ENCODE measurements around the gene LRIG1.

LRIG1 gene

DNA sequence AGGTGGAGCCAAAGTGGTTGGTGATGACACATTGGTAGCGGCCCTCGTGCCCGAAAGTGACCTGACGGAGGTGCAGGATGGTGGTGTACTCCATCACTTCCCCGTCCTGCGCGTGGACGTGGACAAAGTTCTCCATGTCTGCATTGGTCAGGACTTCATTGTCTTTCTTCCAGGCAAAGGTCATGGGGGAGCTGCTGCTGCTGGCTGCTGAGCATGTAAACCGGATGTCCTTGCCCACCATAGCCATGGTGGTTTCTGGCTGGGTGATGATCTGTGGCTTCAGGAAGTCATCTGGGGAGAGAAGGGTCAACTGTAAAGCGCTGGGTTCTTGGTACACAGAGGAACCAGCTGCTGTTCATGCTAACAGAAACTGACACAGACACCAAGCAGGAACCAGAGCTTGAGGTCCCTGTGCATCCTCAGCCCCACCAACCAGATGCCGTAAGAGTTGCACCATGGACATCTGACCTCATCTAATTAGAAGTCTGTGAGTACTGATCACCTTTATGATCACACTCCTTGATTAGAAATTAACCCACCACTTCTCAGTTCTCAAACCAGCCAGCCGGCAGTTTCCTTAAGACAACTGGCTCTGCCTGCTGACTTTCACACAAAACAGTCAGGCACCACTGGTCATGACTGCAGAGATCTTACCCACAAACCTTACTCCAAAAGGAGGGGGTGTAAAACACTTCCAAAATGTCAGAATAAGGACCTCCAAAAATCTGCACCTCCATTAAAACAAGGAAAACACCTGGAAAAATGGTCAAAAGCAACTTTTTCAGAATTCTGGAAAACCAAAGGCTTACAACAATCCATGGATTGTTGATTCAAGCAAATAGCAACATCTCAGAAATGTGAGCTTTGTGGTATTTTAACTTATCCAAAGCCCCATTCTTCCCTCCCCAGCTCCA lies 114.6 kb downstream of the LRIG1 start:
- Histone ChIP-seq H3K36me3 (ENCODE audit: control insufficient read depth, low read length) (peaks cover 91% of the 10 kb centered on the region), H4K20me1 (ENCODE audit: control insufficient read depth, insufficient read depth, low read depth, low read length) (peaks cover 4% of the 10 kb centered on the region; the same call in 1 of the 2 replicates)

DNA sequence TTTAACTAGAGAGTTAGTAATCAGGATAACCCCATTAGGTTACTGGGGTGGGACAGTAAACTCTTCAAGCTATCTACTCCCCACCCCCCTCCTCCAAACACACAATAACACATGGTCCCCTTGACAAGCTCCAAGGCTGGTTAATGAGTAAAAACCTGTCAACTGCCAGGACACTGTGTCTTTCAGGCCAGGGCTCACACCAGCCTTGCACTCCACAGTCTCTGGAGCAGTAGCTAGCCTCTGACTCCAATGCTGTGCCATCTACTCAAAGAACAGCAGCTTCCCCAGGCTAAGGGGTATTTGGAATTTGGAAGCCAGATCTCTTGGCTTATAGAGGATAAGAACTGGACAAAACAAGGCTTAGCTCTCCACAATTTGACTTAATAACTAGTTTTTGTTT lies 115.8 kb downstream of the LRIG1 start:
- H3K79me2 ChIP-seq (ENCODE audit: control insufficient read depth, low read length), result peaks cover 36% of the 10 kb centered on the region
- no peak overlapping the region for H3K4me2 ChIP-seq (ENCODE audit: low read length)
- H4K20me1 ChIP-seq (ENCODE audit: control insufficient read depth, insufficient read depth, low read depth, low read length), result peaks cover 4% of the 10 kb centered on the region; the same call in 1 of the 2 replicates
- H3K4me3 ChIP-seq (ENCODE audit: low read length), result no peak overlapping the region
- H3K27ac ChIP-seq (ENCODE audit: low read depth, low read length), result no peak overlapping the region
- H3K9me3 ChIP-seq (ENCODE audit: control insufficient read depth, insufficient read depth, low read length), result no peaks in the 10 kb centered on the region
- H3F3A ChIP-seq (ENCODE audit: control insufficient read depth, insufficient read depth), result no peaks in the 10 kb centered on the region
- TF ChIP-seq EZH2phosphoT487 (IDR thresholded peaks at IDR 0.05; ENCODE audit: borderline replicate concordance, low read length), result no peak
- TF ChIP-seq, protein P1, sequence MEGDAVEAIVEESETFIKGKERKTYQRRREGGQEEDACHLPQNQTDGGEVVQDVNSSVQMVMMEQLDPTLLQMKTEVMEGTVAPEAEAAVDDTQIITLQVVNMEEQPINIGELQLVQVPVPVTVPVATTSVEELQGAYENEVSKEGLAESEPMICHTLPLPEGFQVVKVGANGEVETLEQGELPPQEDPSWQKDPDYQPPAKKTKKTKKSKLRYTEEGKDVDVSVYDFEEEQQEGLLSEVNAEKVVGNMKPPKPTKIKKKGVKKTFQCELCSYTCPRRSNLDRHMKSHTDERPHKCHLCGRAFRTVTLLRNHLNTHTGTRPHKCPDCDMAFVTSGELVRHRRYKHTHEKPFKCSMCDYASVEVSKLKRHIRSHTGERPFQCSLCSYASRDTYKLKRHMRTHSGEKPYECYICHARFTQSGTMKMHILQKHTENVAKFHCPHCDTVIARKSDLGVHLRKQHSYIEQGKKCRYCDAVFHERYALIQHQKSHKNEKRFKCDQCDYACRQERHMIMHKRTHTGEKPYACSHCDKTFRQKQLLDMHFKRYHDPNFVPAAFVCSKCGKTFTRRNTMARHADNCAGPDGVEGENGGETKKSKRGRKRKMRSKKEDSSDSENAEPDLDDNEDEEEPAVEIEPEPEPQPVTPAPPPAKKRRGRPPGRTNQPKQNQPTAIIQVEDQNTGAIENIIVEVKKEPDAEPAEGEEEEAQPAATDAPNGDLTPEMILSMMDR (IDR thresholded peaks at IDR 0.05; ENCODE audit: low read depth, low read length, poor library complexity, severe bottlenecking), result no peak
- H3K4me1 ChIP-seq (ENCODE audit: control insufficient read depth, low read length), result peaks cover 14% of the 10 kb centered on the region
- H3K9me2 ChIP-seq (replicated peaks; ENCODE audit: control insufficient read depth, low read length), result no peaks in the 10 kb centered on the region
- no peaks in the 10 kb centered on the region for H3K27me3 ChIP-seq (ENCODE audit: control insufficient read depth, low read length)
- H3K36me3 ChIP-seq (ENCODE audit: control insufficient read depth, low read length), result peaks cover 96% of the 10 kb centered on the region

More for the DNA sequence above, 114.6 kb downstream of the LRIG1 start:
- H3K27ac ChIP-seq (ENCODE audit: low read depth, low read length), result no peak overlapping the region
- H3K9me2 ChIP-seq (replicated peaks; ENCODE audit: control insufficient read depth, low read length), result no peaks in the 10 kb centered on the region
- no peak overlapping the region for H3K4me3 ChIP-seq (ENCODE audit: low read length)
- no peak for TF ChIP-seq EZH2phosphoT487 (IDR thresholded peaks at IDR 0.05; ENCODE audit: borderline replicate concordance, low read length)
- TF ChIP-seq, protein P1 (IDR thresholded peaks at IDR 0.05; ENCODE audit: low read depth, low read length, poor library complexity, severe bottlenecking), result no peak
- H3K27me3 ChIP-seq (ENCODE audit: control insufficient read depth, low read length), result no peaks in the 10 kb centered on the region
- H3K9me3 ChIP-seq (ENCODE audit: control insufficient read depth, insufficient read depth, low read length), result no peaks in the 10 kb centered on the region
- H3F3A ChIP-seq (ENCODE audit: control insufficient read depth, insufficient read depth), result peaks cover 11% of the 10 kb centered on the region
- no peak overlapping the region for H3K4me2 ChIP-seq (ENCODE audit: low read length)
- peaks cover 26% of the 10 kb centered on the region for H3K4me1 ChIP-seq (ENCODE audit: control insufficient read depth, low read length)
- H3K79me2 ChIP-seq (ENCODE audit: control insufficient read depth, low read length), result peaks cover 40% of the 10 kb centered on the region

- Histone ChIP-seq H3K27me3 (ENCODE audit: control insufficient read depth, low read length) (no peaks in the 10 kb centered on the region), H3K4me2 (ENCODE audit: low read length) (no peak overlapping the region), H3K9me3 (ENCODE audit: control insufficient read depth, insufficient read depth, low read length) (no peaks in the 10 kb centered on the region), H3K36me3 (ENCODE audit: control insufficient read depth, low read length) (peaks cover 97% of the 10 kb centered on the region), H3K79me2 (ENCODE audit: control insufficient read depth, low read length) (peaks cover 30% of the 10 kb centered on the region), H3K9me2 (replicated peaks; ENCODE audit: control insufficient read depth, low read length) (no peaks in the 10 kb centered on the region), H3K27ac (ENCODE audit: low read depth, low read length) (no peak overlapping the region), H3K4me3 (ENCODE audit: low read length) (no peak overlapping the region), H3K4me1 (ENCODE audit: control insufficient read depth, low read length) (peaks cover 5% of the 10 kb centered on the region), H4K20me1 (ENCODE audit: control insufficient read depth, insufficient read depth, low read depth, low read length) (peaks cover 4% of the 10 kb centered on the region; the same call in 1 of the 2 replicates), H3F3A (ENCODE audit: control insufficient read depth, insufficient read depth) (peaks cover under 1% of the 10 kb centered on the region; the same call in 1 of the 2 replicates)
- TF ChIP-seq, protein P1 (IDR thresholded peaks at IDR 0.05; ENCODE audit: low read depth, low read length, poor library complexity, severe bottlenecking), result no peak
- TF ChIP-seq EZH2phosphoT487 (IDR thresholded peaks at IDR 0.05; ENCODE audit: borderline replicate concordance, low read length), result no peak
These were observed 116.7 kb downstream of the LRIG1 start for GRCh38 chr3:66383998-66384745.
